Ovary (tissue), 3 donors: ENCODE results near the gene SWT1.

Experiments used
- POLR2A ChIP-seq: fragments of 450-650 bp; IDR thresholded peaks from one replicate; pipeline ENCODE4 v1.6.1; 2017; ENCODE audit warnings: antibody characterized with exemption, mild to moderate bottlenecking, moderate library complexity
- TF ChIP-seq, protein P1 (sequence below), 3 donors: fragments of 450-650 bp in 2 of 3; fragments of 200-600 bp in 1 of 3; IDR thresholded peaks; one replicate each; pipeline versions ENCODE4 v1.5.1 to v1.8.0; 2016 to 2022; ENCODE audit warnings: antibody characterized with exemption in 3 of 3, mild to moderate bottlenecking in 1 of 3
- donor health status: DM: no; HTN: no; CAD: no.

- TF ChIP-seq POLR2A = no peak
- TF ChIP-seq, protein P1, sequence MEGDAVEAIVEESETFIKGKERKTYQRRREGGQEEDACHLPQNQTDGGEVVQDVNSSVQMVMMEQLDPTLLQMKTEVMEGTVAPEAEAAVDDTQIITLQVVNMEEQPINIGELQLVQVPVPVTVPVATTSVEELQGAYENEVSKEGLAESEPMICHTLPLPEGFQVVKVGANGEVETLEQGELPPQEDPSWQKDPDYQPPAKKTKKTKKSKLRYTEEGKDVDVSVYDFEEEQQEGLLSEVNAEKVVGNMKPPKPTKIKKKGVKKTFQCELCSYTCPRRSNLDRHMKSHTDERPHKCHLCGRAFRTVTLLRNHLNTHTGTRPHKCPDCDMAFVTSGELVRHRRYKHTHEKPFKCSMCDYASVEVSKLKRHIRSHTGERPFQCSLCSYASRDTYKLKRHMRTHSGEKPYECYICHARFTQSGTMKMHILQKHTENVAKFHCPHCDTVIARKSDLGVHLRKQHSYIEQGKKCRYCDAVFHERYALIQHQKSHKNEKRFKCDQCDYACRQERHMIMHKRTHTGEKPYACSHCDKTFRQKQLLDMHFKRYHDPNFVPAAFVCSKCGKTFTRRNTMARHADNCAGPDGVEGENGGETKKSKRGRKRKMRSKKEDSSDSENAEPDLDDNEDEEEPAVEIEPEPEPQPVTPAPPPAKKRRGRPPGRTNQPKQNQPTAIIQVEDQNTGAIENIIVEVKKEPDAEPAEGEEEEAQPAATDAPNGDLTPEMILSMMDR (IDR thresholded peaks at IDR 0.05) = no peak
These were observed 152.6 kb downstream of the SWT1 start for GRCh38 chr1:185309566-185309965.
